HepG2 (cell line): ENCODE data around the gene MTA1. TPM values are rescaled to one million over a fixed set of nuclear protein-coding genes. Genes with fewer than 3 reads are reported as not detected.

ENCODE experiments used
- ARID3A ChIP-seq: IDR thresholded peaks from 2 replicates; pipeline ENCODE4 v1.6.1; 2012; ENCODE audit warnings: low read depth, low read length, improper control_type of control experiment
- ATF4 ChIP-seq, 2 experiments: fragments of 450-650 bp in 1 of 2; sonication (generic) in 1 of 2; formaldehyde crosslinking; IDR thresholded peaks; 2 replicates each; pipeline versions ENCODE4 v1.5.0 to v1.8.0; 2020 to 2022; ENCODE audit warnings: mild to moderate bottlenecking in 1 of 2, missing genetic modification reagents in 1 of 2
- CENPT ChIP-seq: sonication (generic); formaldehyde crosslinking; IDR thresholded peaks from 2 replicates; pipeline ENCODE4 v1.8.0; 2022; ENCODE audit warnings: low read depth, mild to moderate bottlenecking, moderate library complexity, missing genetic modification reagents
- CHCHD3 ChIP-seq: sonication (generic); formaldehyde crosslinking; IDR thresholded peaks from 2 replicates; pipeline ENCODE4 v1.8.0; 2022; ENCODE audit warnings: mild to moderate bottlenecking, missing genetic modification reagents, moderate library complexity
- KLF16 ChIP-seq, 2 experiments: sonication (generic) in 1 of 2; formaldehyde crosslinking in 1 of 2; IDR thresholded peaks; 2 replicates each; pipeline versions ENCODE4 v1.6.1 to v1.8.0; 2016 to 2023; ENCODE audit warnings: missing genetic modification reagents in 2 of 2, missing compliant biosample characterization in 1 of 2
- SMYD3 ChIP-seq: sonication (generic); formaldehyde crosslinking; IDR thresholded peaks from 2 replicates; pipeline ENCODE4 v1.8.1; 2023; ENCODE audit warnings: mild to moderate bottlenecking, missing genetic modification reagents
- TBP ChIP-seq: sonication (generic); formaldehyde crosslinking; IDR thresholded peaks from 2 replicates; pipeline ENCODE4 v1.5.0; 2020; ENCODE audit warnings: missing genetic modification reagents
- TBX2 ChIP-seq: sonication (generic); formaldehyde crosslinking; IDR thresholded peaks from 2 replicates; pipeline ENCODE4 v1.5.0; 2020; ENCODE audit warnings: missing genetic modification reagents, mild to moderate bottlenecking, borderline replicate concordance
- ZNF251 ChIP-seq: sonication (generic); formaldehyde crosslinking; IDR thresholded peaks from 2 replicates; pipeline ENCODE4 v1.9.0; 2021; ENCODE audit warnings: mild to moderate bottlenecking, missing genetic modification reagents
- ZNF280D ChIP-seq: sonication (generic); formaldehyde crosslinking; IDR thresholded peaks from 2 replicates; pipeline ENCODE4 v1.5.1; 2020; ENCODE audit warnings: mild to moderate bottlenecking, missing genetic modification reagents
- ZNF552 ChIP-seq: sonication (generic); formaldehyde crosslinking; IDR thresholded peaks from 2 replicates; pipeline ENCODE4 v1.9.0; 2022; ENCODE audit warnings: missing genetic modification reagents, mild to moderate bottlenecking, borderline replicate concordance
- ZNF709 ChIP-seq: sonication (generic); formaldehyde crosslinking; IDR thresholded peaks from 2 replicates; pipeline ENCODE4 v1.5.0; 2020; ENCODE audit warnings: mild to moderate bottlenecking, missing genetic modification reagents
- ZNF772 ChIP-seq: sonication (generic); formaldehyde crosslinking; IDR thresholded peaks from 2 replicates; pipeline ENCODE4 v1.5.0; 2020; ENCODE audit warnings: mild to moderate bottlenecking, missing genetic modification reagents
- polyA plus RNA-seq, 8 experiments: library from polyadenylated mRNA; depleted of rRNA in 3 of 8; stranded (reverse) in 7 of 8; unstranded in 1 of 8; fragments of >200 nt; fragmentation: Illumina TruSeq in 4 of 8; extraction: Trizol in 4 of 8; gene quantifications; 2 replicates each; pipeline versions ENCODE4 v1.2.1 to v1.2.3, GENCODE V29; 2011 to 2016; ENCODE audit warnings: low read depth in 4 of 8, missing spikeins in 1 of 8, mixed read lengths in 1 of 8; ENCODE audit not compliant: insufficient read depth in 1 of 8
- total RNA-seq, 5 experiments: library from RNA; depleted of rRNA; stranded (reverse); fragments of >200 nt; fragmentation: Illumina TruSeq; extraction: Trizol; gene quantifications; 2 replicates each; pipeline ENCODE4 v1.2.3, GENCODE V29; 2016; ENCODE audit warnings: low read depth in 1 of 5
- TF ChIP-seq, protein P1 (sequence below): sonication (generic); formaldehyde crosslinking; IDR thresholded peaks from 2 replicates; pipeline ENCODE4 v1.4.0; 2020; ENCODE audit warnings: missing genetic modification reagents
- TF ChIP-seq, protein P2 (sequence below): sonication (generic); formaldehyde crosslinking; IDR thresholded peaks from 2 replicates; pipeline ENCODE4 v1.5.1; 2020; ENCODE audit warnings: missing genetic modification reagents, mild to moderate bottlenecking, borderline replicate concordance

MTA1 gene
- total and polyA plus RNA-seq, 2 of the 13 experiments (the other 11 are each of a cell fraction or from before 2014, with no cell fraction given) = 35.2 to 85.8 TPM

- TF ChIP-seq ZNF280D (CRISPR knock-in tag) (peak; percentile 54; the same call in 1 of the 2 replicates), ZNF709 (CRISPR knock-in tag) (peak; percentile 59; the same call in 1 of the 2 replicates), TBX2 (CRISPR knock-in tag) (peak; percentile 34; the same call in 1 of the 2 replicates), ZNF251 (CRISPR knock-in tag) (0 out of 2 replicates have a peak, but pooled peaks have one; percentile 57), CENPT (CRISPR knock-in tag) (no peak), ZNF552 (CRISPR knock-in tag) (peak; percentile 61), ZNF772 (peak; percentile 31; the same call in 1 of the 2 replicates), TBP (no peak), ATF4 (CRISPR knock-in tag; IDR thresholded peaks at IDR 0.05) (no peak; a peak in 1 of 4 replicates), KLF16 (CRISPR knock-in tag; IDR thresholded peaks at IDR 0.05) (peak in 1 of 2 experiments; percentile 75; a peak in 1 of 4 replicates), ARID3A (no peak), CHCHD3 (no peak), SMYD3 (CRISPR knock-in tag) (0 out of 2 replicates have a peak, but pooled peaks have one; percentile 11)
- TF ChIP-seq, protein P1, sequence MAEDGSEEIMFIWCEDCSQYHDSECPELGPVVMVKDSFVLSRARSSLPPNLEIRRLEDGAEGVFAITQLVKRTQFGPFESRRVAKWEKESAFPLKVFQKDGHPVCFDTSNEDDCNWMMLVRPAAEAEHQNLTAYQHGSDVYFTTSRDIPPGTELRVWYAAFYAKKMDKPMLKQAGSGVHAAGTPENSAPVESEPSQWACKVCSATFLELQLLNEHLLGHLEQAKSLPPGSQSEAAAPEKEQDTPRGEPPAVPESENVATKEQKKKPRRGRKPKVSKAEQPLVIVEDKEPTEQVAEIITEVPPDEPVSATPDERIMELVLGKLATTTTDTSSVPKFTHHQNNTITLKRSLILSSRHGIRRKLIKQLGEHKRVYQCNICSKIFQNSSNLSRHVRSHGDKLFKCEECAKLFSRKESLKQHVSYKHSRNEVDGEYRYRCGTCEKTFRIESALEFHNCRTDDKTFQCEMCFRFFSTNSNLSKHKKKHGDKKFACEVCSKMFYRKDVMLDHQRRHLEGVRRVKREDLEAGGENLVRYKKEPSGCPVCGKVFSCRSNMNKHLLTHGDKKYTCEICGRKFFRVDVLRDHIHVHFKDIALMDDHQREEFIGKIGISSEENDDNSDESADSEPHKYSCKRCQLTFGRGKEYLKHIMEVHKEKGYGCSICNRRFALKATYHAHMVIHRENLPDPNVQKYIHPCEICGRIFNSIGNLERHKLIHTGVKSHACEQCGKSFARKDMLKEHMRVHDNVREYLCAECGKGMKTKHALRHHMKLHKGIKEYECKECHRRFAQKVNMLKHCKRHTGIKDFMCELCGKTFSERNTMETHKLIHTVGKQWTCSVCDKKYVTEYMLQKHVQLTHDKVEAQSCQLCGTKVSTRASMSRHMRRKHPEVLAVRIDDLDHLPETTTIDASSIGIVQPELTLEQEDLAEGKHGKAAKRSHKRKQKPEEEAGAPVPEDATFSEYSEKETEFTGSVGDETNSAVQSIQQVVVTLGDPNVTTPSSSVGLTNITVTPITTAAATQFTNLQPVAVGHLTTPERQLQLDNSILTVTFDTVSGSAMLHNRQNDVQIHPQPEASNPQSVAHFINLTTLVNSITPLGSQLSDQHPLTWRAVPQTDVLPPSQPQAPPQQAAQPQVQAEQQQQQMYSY (CRISPR knock-in tag) = 0 out of 2 replicates have a peak, but pooled peaks have one; percentile 25
- TF ChIP-seq, protein P2, sequence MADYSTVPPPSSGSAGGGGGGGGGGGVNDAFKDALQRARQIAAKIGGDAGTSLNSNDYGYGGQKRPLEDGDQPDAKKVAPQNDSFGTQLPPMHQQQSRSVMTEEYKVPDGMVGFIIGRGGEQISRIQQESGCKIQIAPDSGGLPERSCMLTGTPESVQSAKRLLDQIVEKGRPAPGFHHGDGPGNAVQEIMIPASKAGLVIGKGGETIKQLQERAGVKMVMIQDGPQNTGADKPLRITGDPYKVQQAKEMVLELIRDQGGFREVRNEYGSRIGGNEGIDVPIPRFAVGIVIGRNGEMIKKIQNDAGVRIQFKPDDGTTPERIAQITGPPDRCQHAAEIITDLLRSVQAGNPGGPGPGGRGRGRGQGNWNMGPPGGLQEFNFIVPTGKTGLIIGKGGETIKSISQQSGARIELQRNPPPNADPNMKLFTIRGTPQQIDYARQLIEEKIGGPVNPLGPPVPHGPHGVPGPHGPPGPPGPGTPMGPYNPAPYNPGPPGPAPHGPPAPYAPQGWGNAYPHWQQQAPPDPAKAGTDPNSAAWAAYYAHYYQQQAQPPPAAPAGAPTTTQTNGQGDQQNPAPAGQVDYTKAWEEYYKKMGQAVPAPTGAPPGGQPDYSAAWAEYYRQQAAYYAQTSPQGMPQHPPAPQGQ (CRISPR knock-in tag) = no peak
These were observed 20.7 kb upstream of the MTA1 start (continued) for GRCh38 chr14:105398726-105399465.
